GM18526 (cell line): ENCODE results near the gene IL18RAP.

ENCODE experiments used
- POLR2A ChIP-seq: IDR thresholded peaks from 3 replicates; pipeline ENCODE4 v1.6.1; 2011; ENCODE audit not compliant: insufficient read length; ENCODE audit errors: extremely low read depth

IL18RAP gene

DNA sequence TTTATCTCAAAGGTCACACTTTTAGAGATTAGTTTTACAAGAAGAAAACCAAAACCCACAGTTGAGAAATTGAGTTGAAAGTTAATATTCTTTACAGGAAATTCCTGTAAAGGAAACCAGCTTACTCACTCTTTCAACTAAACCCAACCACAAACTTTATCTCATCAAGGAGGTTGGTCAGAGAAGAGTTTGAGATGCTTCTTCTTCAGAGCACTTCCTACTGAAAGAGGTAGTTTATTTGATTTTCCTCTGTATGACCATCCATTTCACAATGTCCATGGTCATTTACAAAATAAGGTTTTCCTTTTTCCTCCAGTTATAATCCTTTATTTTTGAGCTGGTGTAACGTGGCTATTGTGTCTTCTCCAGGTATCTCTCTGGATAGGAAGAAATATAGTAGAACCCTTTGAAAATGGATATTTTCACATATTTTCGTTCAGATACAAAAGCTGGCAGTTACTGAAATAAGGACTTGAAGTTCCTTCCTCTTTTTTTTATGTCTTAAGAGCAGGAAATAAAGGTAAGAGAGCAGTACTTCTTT, 4.5 kb upstream of the IL18RAP start:
- TF ChIP-seq POLR2A: no peak

DNA sequence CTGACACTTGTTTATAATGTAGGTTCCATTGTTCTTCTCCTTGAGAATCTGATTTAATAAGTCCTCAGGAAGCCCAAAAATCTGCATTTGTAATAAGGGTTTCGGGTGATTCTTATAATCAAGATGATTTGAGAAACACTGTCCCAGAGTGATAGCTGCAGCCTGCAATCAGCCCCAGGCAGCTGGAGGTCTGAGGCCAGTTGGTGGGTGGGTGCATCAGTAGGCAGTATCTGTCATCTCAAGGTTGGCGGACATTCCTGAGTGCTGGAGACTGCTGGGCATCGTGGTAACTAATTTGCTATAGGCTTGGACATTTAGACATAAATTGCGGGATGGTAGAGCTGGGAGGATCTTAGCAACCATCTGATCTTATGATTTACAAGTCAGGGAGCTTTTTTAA, 2.7 kb upstream of the IL18RAP start:
- no peak for TF ChIP-seq POLR2A

DNA sequence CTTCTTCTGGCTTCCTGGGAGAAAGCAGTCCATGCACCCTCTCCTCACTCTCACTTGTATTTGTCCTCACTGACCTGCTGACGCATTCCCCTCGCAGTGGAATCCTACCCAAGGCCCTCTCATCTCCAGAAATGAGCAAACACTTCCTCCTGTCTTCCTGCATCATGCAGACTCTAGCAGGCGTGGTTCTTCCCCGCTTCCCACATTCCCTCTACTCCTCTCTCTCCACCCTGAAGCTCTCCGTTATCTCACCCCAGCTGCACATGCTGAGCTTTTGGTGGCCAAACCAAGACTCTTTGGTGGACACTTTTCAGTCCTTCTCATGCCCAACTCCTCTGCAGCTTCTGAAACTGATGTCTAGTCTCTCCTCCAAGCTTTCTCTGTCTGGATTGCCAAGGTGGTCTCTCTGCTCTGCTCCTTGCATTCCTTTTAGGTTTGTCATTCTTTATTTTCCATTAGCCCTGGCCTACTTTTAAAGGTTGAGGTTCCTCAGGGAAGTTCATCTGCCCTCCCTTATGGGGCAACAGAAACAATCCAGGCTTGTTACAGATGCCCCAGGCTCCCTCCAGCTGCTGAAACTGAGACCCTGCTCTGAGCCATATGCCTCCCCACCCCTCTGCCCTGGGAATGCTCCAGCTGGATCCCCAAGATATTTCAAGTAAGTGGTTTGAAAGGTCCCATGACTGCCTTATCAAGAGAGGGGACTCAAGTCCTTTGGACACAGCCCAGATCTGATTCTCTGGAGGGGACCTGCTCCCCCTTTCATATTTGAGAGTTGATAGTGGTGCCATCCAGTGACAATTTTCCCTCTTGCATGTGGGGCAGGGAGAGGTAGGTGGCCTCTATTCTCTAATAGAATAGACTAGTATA, 835 bp upstream of the IL18RAP start:
- TF ChIP-seq POLR2A: no peak

DNA sequence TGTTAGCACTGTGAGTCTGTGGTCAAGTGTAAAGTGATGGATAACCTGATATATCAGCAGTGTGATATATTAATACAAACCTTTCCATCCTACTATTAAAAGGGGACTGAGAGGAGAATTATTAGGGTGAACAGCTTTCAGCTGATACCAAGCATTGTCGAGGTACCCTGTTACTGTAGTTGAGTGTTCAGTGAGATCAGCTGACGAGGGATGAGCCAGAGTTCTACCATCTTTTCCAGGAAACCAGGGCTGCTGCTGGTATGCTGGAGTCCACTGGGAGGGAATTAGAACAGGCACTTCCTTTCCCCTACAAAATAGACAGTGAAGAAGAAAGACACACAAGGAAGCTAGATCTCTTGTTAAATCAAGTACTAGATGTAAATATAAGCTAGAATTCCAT, 408 bp downstream of the IL18RAP start:
- TF ChIP-seq POLR2A: no peak

DNA sequence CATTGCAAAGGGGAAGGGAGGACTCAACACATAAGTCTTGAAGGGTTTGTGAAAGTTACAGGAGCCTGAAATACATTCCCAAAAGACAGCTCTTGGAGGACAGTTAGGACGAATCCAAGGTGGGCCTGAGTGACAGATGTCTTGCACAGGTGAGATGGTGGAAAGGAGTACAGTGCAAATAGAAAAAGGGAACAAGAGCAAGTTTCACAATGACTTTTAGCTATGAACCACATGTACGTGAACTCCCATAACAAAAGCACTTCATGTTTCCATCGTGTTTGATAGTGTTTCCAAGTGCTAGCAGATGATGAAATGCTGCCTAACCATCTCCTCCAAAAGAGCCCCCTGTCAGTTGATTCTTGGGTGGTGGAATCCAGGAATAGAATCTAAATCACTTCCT, 1.8 kb downstream of the IL18RAP start:
- TF ChIP-seq POLR2A: no peak

DNA sequence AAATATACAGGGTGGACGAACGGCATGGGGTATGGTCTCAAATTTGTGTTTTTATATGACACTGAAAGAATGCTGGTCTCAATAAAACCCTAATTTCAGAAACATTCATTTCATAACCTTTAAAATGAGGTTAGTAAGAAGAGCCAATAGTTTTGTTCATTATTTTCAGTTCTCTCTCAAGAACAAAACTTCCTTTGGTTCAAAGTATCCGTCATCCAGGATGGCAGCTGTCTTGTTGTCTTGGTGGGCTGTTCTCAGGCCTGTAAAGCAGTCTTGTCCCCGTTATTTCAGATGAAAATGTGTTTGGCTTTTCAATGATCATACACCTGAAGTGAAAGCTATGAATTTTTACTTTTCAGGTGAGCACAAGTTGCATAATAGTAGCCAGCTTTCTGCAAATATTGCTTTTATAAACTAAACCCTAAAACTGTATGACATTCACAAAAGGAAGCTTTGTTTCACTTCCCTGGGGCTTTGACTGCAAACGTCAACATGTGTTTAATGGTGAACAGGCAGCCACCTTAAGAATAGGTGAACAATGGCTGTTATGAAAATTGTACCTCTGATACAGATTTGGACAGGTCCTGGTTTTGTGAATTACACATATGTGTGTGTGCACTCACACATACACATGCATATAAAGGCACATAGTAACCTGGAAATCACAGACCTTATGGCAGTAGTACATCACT, 2.6 kb downstream of the IL18RAP start:
- no peak for TF ChIP-seq POLR2A

DNA sequence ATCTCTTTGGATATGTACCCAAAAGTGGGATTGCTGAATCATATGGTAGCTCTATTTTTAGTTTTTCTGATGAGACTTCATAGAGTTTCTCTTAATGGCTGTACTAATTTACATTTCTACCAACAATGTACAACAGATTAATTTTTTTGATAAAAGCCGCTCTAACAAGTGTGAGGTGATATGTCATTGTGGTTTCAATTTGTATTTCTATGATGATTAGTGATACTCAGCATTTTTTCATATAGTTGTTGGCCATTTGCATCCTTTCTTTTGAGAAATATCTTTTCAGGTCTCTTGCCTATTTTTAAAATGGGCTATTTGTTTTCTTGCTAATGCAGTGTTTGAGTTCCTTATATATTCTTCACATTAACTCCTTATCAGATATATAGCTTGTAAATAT, 4.3 kb downstream of the IL18RAP start:
- TF ChIP-seq POLR2A: no peak

DNA sequence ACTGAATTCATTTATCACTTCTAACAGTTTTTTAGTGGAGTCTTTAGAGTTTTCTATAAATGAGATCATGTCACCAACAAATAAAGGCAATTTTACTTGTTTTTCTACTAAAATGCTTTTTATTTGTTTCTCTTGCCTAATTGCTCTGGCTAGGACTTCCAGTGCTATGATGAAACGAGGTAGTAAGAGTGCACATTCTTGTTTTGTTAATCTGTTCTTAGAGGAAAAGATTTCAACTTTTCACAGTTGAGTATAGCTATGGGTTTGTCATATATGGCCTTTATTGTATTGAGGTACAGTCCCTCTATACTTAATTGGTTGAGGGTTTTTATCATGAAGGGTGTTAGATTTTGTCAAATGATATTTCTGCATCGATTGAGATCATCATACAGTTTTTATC, 5.6 kb downstream of the IL18RAP start:
- TF ChIP-seq POLR2A: no peak

DNA sequence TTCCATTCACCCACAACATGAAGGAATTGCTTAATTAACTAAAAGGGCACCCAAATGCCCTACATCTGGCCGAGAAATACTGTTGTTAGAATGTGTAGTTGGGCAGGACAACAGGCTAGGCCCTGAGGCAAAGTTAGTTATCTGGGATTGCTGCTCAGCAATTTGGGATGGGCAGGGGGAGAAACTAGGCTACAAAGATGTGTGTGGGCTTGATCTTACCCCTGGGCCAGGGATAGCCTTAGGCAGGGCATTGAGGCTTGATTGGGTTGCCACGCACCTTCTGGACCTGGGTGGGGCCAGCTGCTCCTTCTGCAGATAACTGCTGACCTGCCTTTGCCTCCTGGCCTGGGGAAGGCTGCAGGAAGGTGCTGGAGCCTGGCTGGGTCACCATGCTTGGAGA, 9.4 kb downstream of the IL18RAP start:
- no peak for TF ChIP-seq POLR2A

DNA sequence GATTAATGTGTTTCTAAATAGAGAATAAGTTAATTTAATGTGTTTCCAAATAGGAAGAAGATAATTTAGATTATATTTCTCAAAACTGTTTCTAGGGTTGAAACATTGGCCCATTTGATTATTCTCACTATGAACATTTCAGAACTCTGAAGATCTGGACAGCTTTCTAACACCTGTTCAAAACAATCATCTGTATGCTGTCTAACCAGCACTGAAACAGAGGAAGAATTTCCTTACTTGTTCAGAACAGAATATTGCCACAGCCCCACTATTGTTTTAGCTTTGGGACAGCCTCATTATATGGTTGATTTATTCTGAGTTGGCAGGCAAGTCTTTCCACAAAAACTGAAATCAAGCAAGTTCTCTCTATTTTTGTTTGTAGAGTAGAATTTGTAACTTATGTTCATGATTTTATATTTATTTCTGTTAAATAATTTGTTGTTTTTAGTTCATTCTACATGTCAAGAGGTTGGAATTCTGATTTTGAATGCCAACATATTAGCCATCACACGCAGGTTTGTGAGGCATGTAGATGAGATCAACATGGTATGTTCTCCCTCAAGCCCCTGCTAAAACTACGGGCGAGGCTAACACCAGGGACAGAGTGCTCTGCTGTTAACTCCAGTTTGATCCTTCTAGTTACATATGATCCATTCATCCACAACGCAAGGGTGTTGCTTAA, 11.2 kb downstream of the IL18RAP start:
- TF ChIP-seq POLR2A: no peak

DNA sequence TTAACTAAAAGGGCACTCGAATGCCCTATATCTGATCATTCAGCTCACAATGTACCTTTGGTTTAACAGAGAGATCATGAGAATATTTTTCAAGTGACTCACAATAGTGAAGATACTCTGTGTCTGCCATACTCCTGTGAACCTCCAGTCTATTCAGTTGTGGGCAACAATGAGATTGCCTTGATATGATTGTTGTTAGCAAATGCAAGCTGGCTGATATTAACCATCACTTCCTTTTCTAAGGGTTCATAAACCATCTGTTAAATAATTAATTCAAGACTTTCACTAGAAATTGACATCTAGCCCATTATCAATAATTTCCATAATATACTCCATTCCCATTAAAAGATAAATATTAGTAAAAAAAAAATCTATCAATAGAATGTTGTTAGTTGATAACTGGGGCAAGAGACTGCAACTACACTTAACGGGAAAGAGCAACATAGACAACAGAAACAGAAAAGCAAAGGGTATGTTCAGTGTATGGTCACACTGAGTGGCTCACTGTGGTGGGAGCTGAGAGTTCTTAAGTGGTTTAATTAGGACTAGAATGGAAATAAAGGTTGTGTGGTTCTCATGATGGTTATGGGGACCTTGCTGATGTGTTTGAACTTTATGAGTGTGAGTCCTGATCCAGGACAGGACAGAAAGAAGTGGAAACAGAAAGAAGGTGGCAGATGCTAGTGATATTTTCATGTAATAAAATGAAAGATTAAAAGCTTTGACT, 11.9 kb downstream of the IL18RAP start:
- TF ChIP-seq POLR2A: no peak

DNA sequence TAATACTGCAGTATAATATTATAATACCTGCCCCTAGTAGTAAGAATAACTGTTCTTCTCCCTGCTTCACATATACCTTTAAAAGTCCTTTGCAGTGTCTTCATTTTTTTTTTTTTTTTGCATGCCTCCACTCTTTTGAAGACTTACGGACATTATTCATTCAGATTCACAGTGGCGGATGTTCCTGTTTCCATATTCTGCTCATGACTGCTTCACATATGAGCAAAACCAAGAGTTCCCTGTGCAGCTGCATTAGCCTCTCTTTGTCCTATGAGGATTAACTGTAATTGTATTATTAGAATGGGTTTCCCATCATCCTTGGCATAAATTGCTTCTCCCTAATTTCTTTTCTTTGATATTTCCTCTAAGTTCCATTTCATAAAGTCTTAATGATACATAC, 12.8 kb downstream of the IL18RAP start:
- TF ChIP-seq POLR2A: no peak

DNA sequence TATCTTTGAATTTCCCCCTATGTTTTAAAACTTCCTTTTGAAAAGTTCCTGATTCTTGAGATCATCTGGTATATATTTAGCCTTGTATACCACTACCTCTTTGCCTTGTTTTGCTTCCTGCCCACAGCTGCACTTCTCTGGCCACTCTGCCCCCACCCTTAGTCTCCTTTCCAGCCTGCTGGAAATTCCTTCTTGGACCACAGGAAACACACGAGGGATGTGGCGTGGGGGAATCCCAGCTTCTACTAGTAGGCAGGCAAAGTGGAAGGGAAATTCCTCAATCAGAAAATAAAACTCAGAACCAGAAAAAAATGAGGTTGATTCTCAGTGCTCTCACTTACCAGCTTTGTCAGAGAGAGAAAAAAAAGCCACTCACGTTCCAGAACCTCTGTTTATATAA, 13.4 kb downstream of the IL18RAP start:
- TF ChIP-seq POLR2A: no peak

DNA sequence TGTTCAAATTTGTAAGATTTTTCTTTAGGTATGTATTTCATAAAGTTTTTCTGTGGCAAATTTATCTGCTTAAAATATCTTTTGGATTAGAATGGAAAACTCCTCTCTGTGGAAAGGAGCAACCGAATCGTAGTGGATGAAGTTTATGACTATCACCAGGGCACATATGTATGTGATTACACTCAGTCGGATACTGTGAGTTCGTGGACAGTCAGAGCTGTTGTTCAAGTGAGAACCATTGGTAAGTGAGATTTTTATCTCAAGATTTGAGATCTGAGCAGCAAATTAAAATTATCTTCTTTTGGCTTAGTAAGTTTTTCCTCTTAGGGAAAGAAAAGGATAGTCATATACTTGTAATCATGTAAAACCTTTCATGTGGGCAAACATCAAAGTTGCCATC, 14.2 kb downstream of the IL18RAP start:
- TF ChIP-seq POLR2A: no peak

DNA sequence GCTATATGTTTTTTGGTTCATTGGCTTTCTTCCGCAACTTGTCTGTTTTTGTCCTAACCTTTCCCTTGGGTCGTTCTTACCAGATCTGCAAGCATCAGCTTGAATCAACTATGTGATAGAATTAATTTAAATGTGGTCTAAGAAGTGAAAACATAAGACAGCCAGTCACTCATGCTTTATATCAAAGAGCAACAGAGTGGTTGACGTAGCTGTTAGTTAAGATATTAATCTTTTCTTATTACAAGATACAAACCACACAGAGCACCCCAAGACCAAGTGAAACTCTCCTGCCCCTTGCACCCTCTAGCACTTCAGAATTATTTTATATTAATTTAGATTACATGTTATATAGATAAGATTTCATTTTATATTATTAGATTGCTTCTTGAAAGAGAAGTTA, 15.2 kb downstream of the IL18RAP start:
- no peak for TF ChIP-seq POLR2A
